Right lobe of liver (tissue), 6 donors: Measurements from ENCODE around the gene LRMDA. TPM values are rescaled to one million over a fixed set of nuclear protein-coding genes. Genes with fewer than 3 reads are reported as not detected.

Experiments used
- ATAC-seq, 4 donors: fragments of 200-7000 bp; cut with Tn5 transposase; one replicate each; pipeline ENCODE4 v1.9.1; 2020; ENCODE audit warnings: mild to moderate bottlenecking in 4 of 4, moderate library complexity in 4 of 4
- DNase-seq, 3 donors: peaks; one replicate each; pipeline ENCODE4 v3.0.0-alpha.2; 2020
- H3K27ac ChIP-seq, 3 donors: fragments of 200-600 bp; one replicate each; pipeline ENCODE4 v1.8.0; 2022
- H3K27me3 ChIP-seq, 2 donors: fragments of 200-600 bp; one replicate each; pipeline ENCODE4 v1.8.0; 2022
- H3K36me3 ChIP-seq, 4 donors: fragments of 200-600 bp; sonication (generic) in 1 of 4; one replicate each; pipeline versions ENCODE4 v1.5.1 to v1.8.0; 2017 to 2022; ENCODE audit warnings: control low read depth in 1 of 4
- H3K4me1 ChIP-seq, 4 donors: fragments of 200-600 bp; sonication (generic) in 1 of 4; one replicate each; pipeline versions ENCODE4 v1.5.1 to v1.8.0; 2017 to 2022; ENCODE audit warnings: control low read depth in 1 of 4
- H3K4me3 ChIP-seq, 3 donors: fragments of 200-600 bp; one replicate each; pipeline ENCODE4 v1.8.0; 2022
- H3K9me3 ChIP-seq, 4 donors: fragments of 200-600 bp; sonication (generic) in 1 of 4; one replicate each; pipeline versions ENCODE4 v1.5.1 to v1.8.0; 2017 to 2022; ENCODE audit warnings: control low read depth in 1 of 4
- CTCF ChIP-seq, 4 donors: fragments of 200-600 bp in 3 of 4; fragments of 450-650 bp in 1 of 4; IDR thresholded peaks; one replicate each; pipeline versions ENCODE4 v1.5.1 to v1.8.0; 2016 to 2022; ENCODE audit warnings: antibody characterized with exemption in 4 of 4, mild to moderate bottlenecking in 2 of 4
- POLR2A ChIP-seq: fragments of 450-650 bp; IDR thresholded peaks from one replicate; pipeline ENCODE4 v1.6.1; 2017; ENCODE audit warnings: antibody characterized with exemption, mild to moderate bottlenecking
- WGBS: methylation state at CpG from one replicate; pipeline ENCODE4 v1.1.6; 2018; ENCODE audit warnings: low coverage, low lambda C conversion rate; ENCODE audit not compliant: insufficient coverage; ENCODE audit errors: missing lambda C conversion rate; 5-methylcytosine and 5-hydroxymethylcytosine counted together
- intact Hi-C, 2 donors: fragments of 100-400 bp; cut with DNase I; formaldehyde crosslinking; loops; one replicate each; pipeline versions ENCODE4 v1.11.2 to v1.14.1; 2022
- total RNA-seq, 6 experiments: library from RNA; depleted of rRNA in 2 of 6; stranded (reverse); fragments of >200 nt in 2 of 6; fragmentation: NEBNext Ultra II Directional in 3 of 6; extraction: Animal tissue kit (Norgen Biotek cat#: 25700) in 3 of 6; gene quantifications; one replicate each; pipeline versions ENCODE4 v1.1.0 to v1.2.4, GENCODE V29; 2016 to 2023
- donor health status: DM: no; HTN: yes; CAD: no.
- donor health status: DM: no; HTN: no; CAD: no.
- donor health status: DM: no; HTN: no; CAD: no.
- donor health status: DM: no; HTN: yes; CAD: no.
- donor health status: DM: no; HTN: yes; CAD: no.

The LRMDA gene
- total RNA-seq, 6 experiments from 2014 or later: 9.9 to 19.9 (median 16.3) TPM

GRCh38 chr10:76331742-76332141 lies 900.3 kb downstream of the LRMDA start:
- DNase-seq: no peak
- Histone ChIP-seq H3K4me3 (no peak overlapping the region), H3K9me3 (no peaks in the 10 kb centered on the region), H3K27me3 (no peaks in the 10 kb centered on the region), H3K4me1 (peaks cover 0 to 25% (median 6%) of the 10 kb centered on the region in 4 donors), H3K27ac (no peak overlapping the region), H3K36me3 (no peaks in the 10 kb centered on the region)
- WGBS: 98% methylated on average over 3 of the region's 4 CpGs
- TF ChIP-seq CTCF (IDR thresholded peaks at IDR 0.05) (no peak), POLR2A (no peak)
- ATAC-seq: no peak
- intact Hi-C loops: no loop called here

GRCh38 chr10:76333326-76333725 lies 901.9 kb downstream of the LRMDA start:
- Histone ChIP-seq H3K36me3 (no peaks in the 10 kb centered on the region), H3K27me3 (no peaks in the 10 kb centered on the region), H3K9me3 (no peaks in the 10 kb centered on the region), H3K4me1 (peaks cover 0 to 26% (median 6%) of the 10 kb centered on the region in 4 donors), H3K27ac (no peak overlapping the region), H3K4me3 (no peak overlapping the region)
- 70% methylated on average over 2 of the region's 2 CpGs for WGBS
- no peak for TF ChIP-seq CTCF (IDR thresholded peaks at IDR 0.05)
- ATAC-seq: no peak
- intact Hi-C loops: no loop called here
- DNase-seq: no peak

- Histone ChIP-seq H3K27ac (no peak overlapping the region), H3K27me3 (no peaks in the 10 kb centered on the region), H3K9me3 (no peaks in the 10 kb centered on the region), H3K4me3 (no peak overlapping the region), H3K36me3 (no peaks in the 10 kb centered on the region), H3K4me1 (peaks cover 0 to 21% (median 6%) of the 10 kb centered on the region in 4 donors)
- DNase-seq: no peak
- intact Hi-C loops: no loop called here
- no peak for ATAC-seq
- WGBS: 85% methylated on average over 4 of the region's 4 CpGs
- no peak for TF ChIP-seq CTCF (IDR thresholded peaks at IDR 0.05)
- no peak for TF ChIP-seq POLR2A
Observed at GRCh38 chr10:76333796-76334195, 902.4 kb downstream of the LRMDA start.

GRCh38 chr10:76334255-76334654 lies 902.8 kb downstream of the LRMDA start:
- 88% methylated on average over 5 of the region's 5 CpGs for WGBS
- no peaks in the 10 kb centered on the region for H3K9me3 ChIP-seq
- peaks cover 0 to 21% (median 6%) of the 10 kb centered on the region in 4 donors for H3K4me1 ChIP-seq
- intact Hi-C loops: no loop called here
- no peak overlapping the region for H3K4me3 ChIP-seq
- H3K27me3 ChIP-seq: no peaks in the 10 kb centered on the region
- no peak for DNase-seq
- no peaks in the 10 kb centered on the region for H3K36me3 ChIP-seq
- ATAC-seq: no peak
- TF ChIP-seq CTCF (IDR thresholded peaks at IDR 0.05) (no peak), POLR2A (no peak)
- H3K27ac ChIP-seq: no peak overlapping the region
